Stimulated activated CD8-positive, alpha-beta memory T cell treated with anti-CD3 and anti-CD28 coated beads, Interleukin-4, amount 100 ng/mL, for 4 hours (primary cell): ENCODE measurements around the gene ACP4.

Experiments
- DNase-seq, 2 donors: peaks; one replicate each; pipeline ENCODE4 v3.0.0-alpha.2; 2020; ENCODE audit warnings: low read depth in 2 of 2, low spot score in 1 of 2

The ACP4 gene

GRCh38 chr19:50839712-50840655 lies 49.8 kb downstream of the ACP4 start:
- DNase-seq, result no peak

GRCh38 chr19:50842130-50842529 lies 51.9 kb downstream of the ACP4 start:
- DNase-seq, result no peak

GRCh38 chr19:50843205-50843604 lies 53.0 kb downstream of the ACP4 start:
- DNase-seq, result no peak

- no peak for DNase-seq
Observed at GRCh38 chr19:50843701-50844221, 53.5 kb downstream of the ACP4 start.

GRCh38 chr19:50844296-50844935 lies 54.2 kb downstream of the ACP4 start:
- DNase-seq, result no peak
